ENCODE results near the gene PRAME.

The PRAME gene

DNA sequence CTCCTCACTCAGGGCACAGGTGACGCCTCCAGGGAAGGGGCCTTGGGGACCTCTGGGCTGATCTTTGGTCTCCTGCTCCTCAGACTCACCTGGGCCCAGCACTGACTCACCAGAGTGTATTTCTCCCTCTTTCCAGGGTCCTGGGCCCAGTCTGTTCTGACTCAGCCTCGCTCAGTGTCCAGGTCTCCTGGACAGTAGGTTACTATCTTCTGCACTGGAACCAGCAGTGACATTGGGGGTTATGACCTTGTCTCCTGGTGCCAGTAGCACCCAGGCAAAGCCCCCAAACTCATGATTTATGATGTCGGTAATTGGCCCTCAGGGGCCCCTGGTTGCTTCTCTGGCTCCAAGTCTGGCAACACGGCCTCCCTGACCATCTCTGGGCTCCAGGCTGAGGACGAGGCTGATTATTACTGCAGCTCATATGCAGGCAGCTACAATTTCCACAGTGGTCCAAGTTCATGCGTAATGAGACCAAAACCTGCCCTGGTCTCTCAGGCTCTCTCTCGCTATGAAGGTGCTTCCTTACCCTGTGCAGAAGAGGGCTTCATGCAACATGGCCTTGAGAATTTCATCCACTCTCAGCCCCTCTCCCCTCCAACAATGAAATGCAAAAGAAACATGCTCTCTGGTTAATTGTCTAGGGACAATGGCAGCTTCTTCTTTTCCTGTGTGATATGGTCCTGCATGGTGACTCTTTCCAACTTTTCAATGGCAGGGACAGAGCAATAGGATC, 21.0 kb upstream of the PRAME start:
- no peak for DNase-seq

DNA sequence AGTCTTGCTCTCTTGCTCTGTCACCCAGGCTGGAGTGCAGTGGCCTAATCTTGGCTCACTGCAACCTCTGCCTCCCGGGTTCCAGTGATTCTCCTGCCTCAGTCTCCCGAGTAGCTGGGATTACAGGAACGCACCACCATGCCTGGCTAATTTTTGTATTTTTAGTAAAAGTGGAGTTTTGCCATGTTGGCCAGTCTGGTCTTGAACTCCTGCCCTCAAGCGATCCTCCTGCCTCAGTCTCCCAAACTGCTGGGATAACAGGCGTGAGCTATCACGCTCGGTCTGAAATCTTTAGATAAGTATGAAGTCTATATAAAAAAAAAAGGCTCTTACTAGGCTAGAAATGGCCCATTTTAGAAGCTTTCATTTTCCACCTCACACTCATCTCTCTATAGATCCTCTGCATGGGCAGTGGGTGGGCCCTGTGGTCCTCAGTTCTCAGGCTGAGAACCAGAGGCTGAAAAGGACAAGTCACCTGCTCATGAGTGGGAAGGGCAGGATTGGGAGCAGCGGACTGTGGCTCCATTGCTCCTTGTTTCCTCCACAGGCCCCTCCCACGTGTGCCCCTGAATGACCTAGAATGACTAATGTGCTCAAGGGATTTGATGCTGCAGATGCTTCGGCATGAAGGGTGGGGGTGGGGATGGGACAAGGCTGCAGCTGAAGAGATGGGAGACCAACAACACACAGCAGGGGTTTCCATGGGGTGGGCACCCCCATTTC, 19.8 kb upstream of the PRAME start:
- DNase-seq, result peak; percentile 53

DNA sequence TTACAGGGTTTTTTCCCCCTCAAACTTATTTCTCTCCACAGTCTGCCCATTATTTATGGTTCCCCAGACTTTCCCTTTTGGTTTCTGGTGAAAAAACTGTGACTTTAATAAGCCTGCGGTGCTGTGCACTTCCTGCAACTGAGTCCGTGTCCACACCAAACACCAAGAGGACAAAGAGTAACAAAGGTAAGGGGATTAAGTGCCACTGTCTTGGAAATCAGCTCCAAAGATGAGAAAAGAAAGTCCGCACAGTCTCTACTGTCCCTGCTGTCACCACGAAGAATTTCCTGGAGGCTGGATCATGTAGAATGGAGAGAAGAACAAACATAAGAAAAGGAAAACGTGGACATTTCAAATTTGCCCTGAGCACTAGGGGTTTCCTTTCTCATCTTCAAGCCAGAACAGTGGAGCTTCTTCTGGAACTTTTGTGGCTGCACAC, 17.9 kb upstream of the PRAME start:
- no peak for DNase-seq

GRCh38 chr22:22576244-22576988, 17.4 kb upstream of the PRAME start:
- DNase-seq, result peak; percentile 54

DNA sequence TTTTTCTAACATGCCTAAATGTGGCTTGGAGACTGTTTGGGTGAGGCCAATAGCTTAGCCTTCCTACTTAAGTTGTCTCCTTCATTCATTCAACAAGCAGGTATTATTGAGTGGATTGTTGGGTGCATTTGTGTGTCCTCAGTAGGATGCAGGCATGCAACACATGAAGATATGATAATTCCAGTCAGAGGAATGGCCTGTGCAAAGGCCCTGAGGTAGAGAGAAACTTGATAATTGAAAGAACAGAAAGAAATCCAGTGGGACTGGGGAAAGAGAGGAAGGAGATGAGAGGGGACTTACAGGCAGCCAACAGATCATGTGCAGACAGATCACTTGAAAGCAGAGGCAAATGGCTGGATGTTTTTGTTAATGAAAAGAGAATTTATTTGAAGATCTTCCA, 15.3 kb upstream of the PRAME start:
- DNase-seq, result no peak

GRCh38 chr22:22573047-22573889, 14.2 kb upstream of the PRAME start:
- no peak for DNase-seq

GRCh38 chr22:22571862-22572261, 12.8 kb upstream of the PRAME start:
- no peak for DNase-seq

- DNase-seq, result no peak
These were observed 12.4 kb upstream of the PRAME start for GRCh38 chr22:22571429-22571828.

- no peak for DNase-seq
These were observed 10.2 kb upstream of the PRAME start for GRCh38 chr22:22569218-22569617.

GRCh38 chr22:22565981-22566380, 6.9 kb upstream of the PRAME start:
- DNase-seq, result no peak

GRCh38 chr22:22558071-22558971, 744 bp downstream of the PRAME start:
- DNase-seq, result no peak

DNA sequence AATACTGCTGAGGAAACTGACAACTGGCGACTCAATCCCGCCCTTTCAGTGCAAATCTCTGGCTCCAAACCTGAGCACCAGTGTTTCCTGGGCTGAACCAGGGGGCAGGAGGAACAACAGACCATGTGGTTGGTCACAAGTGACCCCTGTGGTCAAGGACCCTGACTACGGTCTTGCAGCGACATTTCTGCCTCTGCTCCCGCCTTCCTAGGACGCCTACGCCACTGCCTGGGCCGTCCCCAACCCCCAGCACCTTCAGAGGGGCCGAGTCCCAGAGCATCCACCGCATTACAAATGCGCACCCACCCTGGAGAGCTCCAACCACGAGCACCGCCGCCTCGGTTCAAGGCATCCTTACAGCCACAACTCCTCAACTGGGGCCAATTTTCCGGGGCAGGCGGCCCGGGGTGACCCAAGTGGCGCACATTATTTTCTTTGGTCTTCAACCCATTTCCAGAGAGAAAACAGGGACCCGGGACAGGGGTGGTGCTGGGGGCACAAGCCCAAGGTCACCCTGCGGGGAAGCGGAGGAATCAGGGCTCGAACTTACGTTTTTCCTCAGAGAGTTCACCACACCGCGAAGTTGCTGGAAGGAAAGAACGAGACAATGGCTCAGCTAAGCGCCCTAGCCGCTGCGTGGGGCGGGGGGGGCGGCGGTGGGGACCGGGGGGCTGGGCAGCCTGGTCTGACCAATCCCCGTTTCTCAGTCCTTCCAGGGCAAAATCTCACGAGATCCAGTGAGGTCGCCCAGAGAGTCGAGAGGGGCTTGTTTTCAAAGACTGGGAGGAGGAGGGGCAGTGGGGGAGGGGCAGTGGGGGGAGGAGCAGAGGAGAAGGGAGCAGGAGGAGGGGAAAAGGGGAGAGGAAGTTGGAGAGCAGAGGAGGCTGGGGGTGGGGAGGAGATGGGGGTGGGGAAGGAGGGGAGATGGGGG, 1.8 kb downstream of the PRAME start:
- DNase-seq, result no peak

DNA sequence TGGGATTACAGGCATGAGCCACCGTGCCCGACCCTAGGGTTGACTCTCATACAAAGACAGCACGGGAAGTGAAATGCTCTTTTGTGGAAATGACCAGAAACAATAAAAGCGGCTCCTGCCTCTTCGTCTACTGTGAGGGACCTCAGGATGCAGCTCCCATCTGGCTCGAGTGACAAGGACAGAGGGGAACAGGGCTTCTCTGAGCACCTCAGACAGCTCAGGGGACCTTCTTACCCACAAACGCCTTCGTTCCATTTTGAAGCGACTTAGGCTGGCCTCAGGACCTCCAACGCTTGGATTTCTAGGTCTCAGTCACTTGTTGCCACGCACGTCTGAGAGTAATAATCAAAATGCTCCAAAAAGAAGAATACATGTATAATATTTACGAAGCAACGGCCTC, 2.5 kb downstream of the PRAME start:
- no peak for DNase-seq

GRCh38 chr22:22555596-22555995, 3.5 kb downstream of the PRAME start:
- DNase-seq, result no peak

DNA sequence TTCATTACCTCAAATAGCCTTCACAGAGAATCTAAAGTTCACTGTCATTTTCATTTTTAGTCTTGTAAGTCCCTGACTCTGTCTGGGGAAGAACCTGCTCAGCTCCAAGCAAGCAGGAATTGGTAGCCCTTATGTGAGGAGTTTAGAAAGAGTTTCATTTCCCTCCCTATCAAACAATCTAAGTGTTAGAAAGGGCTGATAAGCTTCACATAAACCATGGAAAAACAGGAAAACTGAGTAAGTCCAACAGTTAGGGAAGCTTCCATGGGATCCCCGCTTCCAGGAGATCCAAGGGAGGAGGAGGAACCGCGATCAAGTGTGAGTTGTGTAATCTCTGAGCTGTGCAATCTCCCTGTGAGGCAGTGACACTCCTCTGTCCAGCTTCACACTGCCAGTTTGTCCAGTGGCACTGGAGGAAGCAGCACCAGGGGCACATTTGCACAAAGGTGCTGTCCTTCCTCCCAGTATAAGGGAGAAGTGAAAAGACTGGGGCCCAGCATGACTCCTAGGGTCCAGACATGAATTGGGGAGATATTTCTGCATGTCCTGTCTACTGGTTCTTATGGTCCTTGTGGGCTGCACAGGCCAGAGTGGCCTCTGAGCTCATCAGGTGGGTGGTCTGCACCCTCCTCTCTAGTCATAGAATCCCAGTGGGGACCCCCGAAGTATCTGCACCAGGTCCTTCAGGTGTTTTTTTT, 4.3 kb downstream of the PRAME start:
- no peak for DNase-seq

GRCh38 chr22:22553735-22554586, 5.1 kb downstream of the PRAME start:
- no peak for DNase-seq

- DNase-seq, result no peak
These were observed 5.9 kb downstream of the PRAME start for GRCh38 chr22:22553141-22553540.

GRCh38 chr22:22552630-22553029, 6.4 kb downstream of the PRAME start:
- no peak for DNase-seq
